Vagina (tissue), 2 donors: ENCODE measurements around the gene BSG.

ENCODE experiments used
- CTCF ChIP-seq, 3 experiments: fragments of 450-650 bp in 2 of 3; fragments of 200-600 bp in 1 of 3; sonication (generic) in 1 of 3; IDR thresholded peaks; one replicate each; pipeline ENCODE4 v1.5.1; 2017 to 2019; ENCODE audit warnings: antibody characterized with exemption in 3 of 3, mild to moderate bottlenecking in 2 of 3, moderate library complexity in 2 of 3
- POLR2A ChIP-seq, 2 donors: fragments of 450-650 bp; IDR thresholded peaks; one replicate each; pipeline ENCODE4 v1.6.1; 2017; ENCODE audit warnings: antibody characterized with exemption in 2 of 2, mild to moderate bottlenecking in 2 of 2, moderate library complexity in 2 of 2

- TF ChIP-seq POLR2A (IDR thresholded peaks at IDR 0.05): no peak
- no peak for TF ChIP-seq CTCF (IDR thresholded peaks at IDR 0.05)
Observed at GRCh38 chr19:542173-542866, 30.1 kb upstream of the BSG start.
